H4 (cell line): ENCODE results near the gene SLC17A4. TPM values are rescaled to one million over a fixed set of nuclear protein-coding genes. Genes with fewer than 3 reads are reported as not detected.
A peak's percentile ranks its signal among the peaks of the same experiment; 100 is the strongest.

Experiments used
- DNase-seq: peaks from one replicate; pipeline ENCODE4 v3.0.0-alpha.2; 2015; ENCODE audit warnings: low spot score
- total RNA-seq: library from RNA; depleted of rRNA; stranded (reverse); fragments of >200 nt; shearing (Covaris generic); gene quantifications from 2 replicates; pipeline ENCODE4 v1.2.3, GENCODE V29; 2014

The SLC17A4 gene
- total RNA-seq, 1 experiment from 2014 or later, result not detected

- no peak for DNase-seq
Measured at GRCh38 chr6:25749837-25750236, 4.7 kb upstream of the SLC17A4 start.

DNA sequence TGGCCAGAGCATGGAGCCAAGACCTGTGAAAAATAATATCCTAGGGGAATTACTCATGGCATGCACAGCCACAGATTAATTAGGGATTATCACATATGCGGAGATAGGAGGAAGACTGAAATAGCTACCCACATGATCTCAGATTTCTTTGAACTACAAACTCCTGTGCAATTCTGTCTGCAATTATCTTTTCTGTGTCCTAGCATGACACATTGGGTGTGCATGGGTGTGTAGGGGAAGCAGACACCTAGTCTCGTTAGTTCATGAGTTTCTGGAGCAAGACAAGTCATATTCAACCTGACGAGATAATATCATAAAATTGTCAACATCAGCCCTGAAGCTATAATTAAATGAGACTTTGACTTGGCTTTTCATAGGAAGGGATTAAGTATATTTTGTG, 3.6 kb upstream of the SLC17A4 start:
- DNase-seq, result no peak

DNA sequence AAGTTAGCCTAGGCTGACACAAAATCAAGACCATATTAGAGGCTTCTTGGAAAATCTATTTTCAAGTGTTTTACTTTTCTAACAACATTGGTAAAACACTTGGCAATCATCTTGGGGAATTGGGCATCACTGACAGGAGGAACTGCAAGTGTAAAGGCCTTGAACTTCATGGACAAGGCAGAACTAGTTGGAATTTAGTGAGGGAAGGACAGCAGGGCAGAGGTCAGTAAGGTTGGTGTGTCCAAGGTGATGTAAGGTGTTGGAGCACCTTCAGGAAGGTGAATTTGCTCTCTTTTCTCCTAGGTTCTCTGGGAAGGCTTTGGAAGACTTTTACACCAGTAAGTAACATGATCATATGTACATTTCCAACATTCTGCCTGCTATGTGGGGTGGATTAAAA, 1.5 kb upstream of the SLC17A4 start:
- DNase-seq, result no peak

GRCh38 chr6:25755483-25755882, 941 bp downstream of the SLC17A4 start:
- no peak for DNase-seq

DNA sequence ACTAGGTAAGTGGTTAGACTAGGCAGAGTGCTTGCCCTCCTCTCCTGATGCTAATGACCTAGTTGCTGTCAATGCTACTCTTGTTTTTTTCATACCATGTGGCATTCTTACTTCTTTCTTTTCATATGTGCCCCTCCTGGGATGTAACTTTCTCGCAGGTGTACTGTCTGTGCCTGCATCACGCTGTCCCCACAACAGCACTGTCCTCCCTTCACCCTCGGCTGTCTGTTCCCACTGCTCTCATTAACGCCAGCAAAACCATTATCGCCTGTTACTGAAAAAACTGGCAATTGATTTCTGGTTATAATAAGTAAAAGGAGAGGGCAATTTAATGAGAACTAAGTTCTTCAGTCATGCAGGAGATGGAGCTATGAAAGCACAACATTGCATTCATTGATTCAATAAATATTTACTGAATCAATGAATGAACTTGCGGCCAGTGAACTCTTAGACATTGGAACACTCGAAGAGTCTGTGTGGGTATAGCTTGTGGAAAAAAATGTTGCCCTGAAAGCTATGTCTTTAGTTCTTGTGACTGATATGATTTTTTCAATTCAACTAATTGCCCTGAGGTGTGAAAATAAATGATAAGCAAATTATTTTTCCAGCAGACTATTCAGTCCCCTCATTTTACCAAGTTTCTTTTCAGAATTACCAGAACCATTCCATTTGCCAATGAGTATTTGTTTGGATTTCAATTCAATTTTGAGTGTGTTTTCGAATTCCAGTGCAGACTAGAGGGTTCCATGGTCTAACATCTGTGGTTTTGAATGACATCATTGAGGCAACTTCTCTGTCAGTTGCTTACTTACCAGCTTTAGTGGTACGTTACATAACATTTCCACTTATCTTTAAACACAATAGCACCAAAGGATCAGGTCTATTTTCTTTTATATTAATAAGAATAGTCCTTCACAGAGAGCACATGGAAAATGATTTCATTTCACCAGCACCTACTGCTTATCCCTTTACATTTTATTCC, 2.1 kb downstream of the SLC17A4 start:
- DNase-seq, result peak; percentile 14

GRCh38 chr6:25757936-25758642, 3.5 kb downstream of the SLC17A4 start:
- DNase-seq, result no peak

DNA sequence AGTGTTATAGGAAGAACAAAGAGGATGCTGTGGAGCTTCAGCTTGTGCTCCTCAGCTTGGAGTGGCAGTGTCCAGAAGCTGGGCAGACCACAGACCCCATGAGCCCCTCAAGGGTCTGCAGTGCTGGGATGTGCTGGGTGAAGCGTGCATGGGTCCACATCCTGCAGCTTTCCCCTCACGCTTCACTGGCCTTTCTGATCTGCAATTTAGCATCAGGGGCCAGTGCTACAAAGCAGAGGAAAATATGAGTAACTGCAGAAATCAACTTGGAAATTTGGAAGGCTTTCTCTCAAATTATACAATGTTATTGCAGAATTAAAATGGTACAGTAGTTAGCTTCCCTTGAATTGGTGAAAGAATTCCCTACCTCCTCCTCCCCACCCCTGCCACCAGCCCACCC, 10.1 kb downstream of the SLC17A4 start:
- DNase-seq, result no peak

GRCh38 chr6:25768566-25768965, 14.0 kb downstream of the SLC17A4 start:
- no peak for DNase-seq

DNA sequence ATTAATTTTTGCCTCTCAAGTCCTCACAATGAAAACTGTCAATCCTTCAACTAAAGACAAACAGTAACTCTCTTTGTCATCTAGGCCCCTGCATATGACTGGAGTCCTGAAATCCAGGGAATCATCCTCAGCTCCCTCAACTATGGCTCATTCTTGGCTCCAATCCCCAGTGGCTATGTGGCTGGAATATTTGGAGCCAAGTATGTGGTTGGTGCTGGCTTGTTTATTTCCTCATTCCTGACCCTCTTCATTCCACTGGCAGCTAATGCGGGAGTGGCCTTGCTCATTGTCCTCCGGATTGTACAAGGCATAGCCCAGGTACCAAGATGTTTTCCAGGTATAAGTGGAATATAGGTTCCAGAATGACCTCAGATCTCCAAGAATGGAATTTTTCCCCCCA, 15.4 kb downstream of the SLC17A4 start:
- peak; percentile 29 for DNase-seq

- no peak for DNase-seq
Measured at GRCh38 chr6:25774120-25774715, 19.7 kb downstream of the SLC17A4 start.

DNA sequence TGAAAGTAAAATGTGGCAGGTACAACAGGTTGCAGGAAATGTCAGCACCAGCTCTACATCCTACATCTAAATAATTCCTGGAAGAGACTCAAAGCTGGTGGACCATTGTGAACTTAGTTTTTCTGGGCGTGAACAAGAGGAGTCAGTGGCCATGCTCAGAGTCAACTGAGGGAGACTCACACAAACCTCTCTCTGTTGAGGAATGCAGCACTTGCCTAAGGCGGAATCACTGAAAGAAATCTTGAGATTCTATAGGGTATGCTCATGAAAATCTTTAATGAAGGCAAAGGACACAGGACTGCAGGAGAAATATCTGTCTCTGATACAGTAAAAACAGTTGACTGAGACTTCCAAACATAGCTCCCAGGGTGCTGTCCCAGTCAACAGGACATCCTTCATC, 22.5 kb downstream of the SLC17A4 start:
- no peak for DNase-seq

DNA sequence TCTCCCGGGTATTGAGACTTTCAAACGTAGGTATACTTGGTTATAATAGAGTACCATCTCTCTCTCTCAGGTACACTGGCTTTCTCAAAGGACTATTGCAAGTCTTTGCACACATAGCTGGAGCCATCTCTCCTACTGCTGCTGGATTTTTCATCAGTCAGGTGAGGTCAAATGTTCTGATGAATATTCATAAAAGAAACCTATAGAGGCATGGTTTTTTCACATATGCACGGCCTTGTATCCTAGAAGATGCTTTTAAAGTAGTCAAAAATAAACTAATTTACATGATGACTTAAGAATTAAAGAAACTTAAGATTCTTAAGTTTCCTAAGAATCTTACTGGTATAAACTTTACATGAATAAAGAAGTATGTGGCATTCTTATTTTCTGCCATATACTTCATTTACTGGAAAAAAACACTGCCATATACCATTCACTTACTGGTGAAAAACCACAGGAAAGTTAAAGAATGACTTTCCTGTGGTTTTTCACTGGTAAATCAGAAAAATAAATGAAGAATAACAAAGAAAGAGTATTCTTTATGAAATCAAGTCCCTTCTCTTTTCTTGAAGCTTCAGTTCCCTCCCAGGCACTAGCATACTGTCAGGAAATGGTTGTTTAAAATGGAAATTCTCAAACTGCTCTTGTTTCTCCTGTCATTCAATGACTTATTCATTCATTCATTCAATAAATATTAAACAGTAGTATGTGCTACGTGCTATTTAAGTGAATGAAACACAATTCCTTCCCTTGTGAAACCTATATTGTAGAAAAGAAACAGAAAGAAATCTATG, 23.5 kb downstream of the SLC17A4 start:
- no peak for DNase-seq

DNA sequence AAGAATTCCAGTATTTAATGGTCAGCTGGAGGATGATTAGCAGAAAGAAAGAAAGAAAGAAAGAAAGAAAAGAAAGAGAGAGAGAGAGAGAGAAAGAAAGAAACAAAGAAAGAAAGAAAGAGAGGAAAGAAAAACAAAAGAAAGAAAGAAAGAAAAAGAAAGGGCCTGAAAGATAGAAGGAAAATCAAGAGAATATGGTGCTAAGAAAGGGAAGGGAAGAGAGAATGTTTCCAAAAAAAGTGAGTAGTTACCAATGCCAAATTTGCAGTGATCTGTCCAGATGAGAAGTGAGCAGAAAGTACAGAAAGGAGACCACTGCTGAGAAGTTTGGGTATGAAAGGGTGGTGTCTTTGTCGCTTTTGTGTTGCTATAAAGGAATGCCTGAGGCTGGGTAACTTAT, 26.6 kb downstream of the SLC17A4 start:
- DNase-seq, result no peak

DNA sequence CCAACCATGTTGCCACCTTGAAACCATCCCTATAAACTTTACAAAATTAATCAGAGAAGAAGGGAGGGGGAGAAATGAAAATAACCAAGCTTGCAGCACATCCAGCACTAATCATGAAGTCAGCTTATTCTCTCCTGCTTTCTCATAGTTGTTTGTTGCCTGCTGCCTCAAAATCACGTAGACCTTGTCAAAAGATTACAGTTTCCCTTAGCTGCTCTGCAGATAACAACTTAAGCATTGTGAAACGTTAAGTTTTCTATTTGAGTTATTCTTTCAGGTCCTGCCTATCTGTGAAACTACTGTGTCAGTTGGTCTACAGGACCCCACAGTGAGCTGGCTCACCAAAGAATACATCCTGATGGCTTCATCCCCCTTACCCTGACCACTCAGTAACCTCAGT, 32.9 kb downstream of the SLC17A4 start:
- no peak for DNase-seq

GRCh38 chr6:25788305-25788922, 33.9 kb downstream of the SLC17A4 start:
- DNase-seq, result peak; percentile 60

GRCh38 chr6:25789475-25789874, 34.9 kb downstream of the SLC17A4 start:
- DNase-seq, result no peak

GRCh38 chr6:25792016-25792415, 37.5 kb downstream of the SLC17A4 start:
- no peak for DNase-seq

- DNase-seq, result no peak
Measured at GRCh38 chr6:25793970-25794369, 39.4 kb downstream of the SLC17A4 start.

- no peak for DNase-seq
Measured at GRCh38 chr6:25794784-25795183, 40.2 kb downstream of the SLC17A4 start.

DNA sequence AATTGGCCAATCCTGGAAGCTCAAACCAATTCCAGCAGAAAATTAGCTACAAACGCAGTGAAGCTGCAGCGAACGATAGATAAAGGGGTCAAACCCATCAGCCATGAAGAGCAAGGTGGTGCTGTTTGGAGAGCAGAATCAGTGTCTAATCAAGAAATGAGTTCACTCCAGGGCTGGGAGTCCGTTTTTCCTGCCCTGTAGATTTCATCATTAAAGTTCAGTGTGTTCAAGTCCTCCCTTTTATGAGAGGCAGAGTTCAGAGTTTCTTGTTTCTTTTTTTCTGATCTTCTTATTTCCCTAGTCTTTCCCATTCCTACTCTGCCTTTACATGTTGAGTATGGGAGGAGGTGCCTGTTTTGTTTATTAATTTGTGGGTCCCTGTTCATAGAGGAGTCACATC, 46.9 kb downstream of the SLC17A4 start:
- no peak for DNase-seq

- DNase-seq, result no peak
Measured at GRCh38 chr6:25804804-25805203, 50.3 kb downstream of the SLC17A4 start.
